GM12872 (cell line): ENCODE measurements around the gene YPEL5.

ENCODE experiments used
- TF ChIP-seq, protein P1 (sequence below): IDR thresholded peaks from 3 replicates; pipeline ENCODE4 v1.5.1; 2011; ENCODE audit warnings: low read depth, mild to moderate bottlenecking, low read length, moderate library complexity; ENCODE audit not compliant: insufficient read depth

The YPEL5 gene

GRCh38 chr2:30127016-30127893 is 19.6 kb upstream of the YPEL5 start:
- TF ChIP-seq, protein P1, sequence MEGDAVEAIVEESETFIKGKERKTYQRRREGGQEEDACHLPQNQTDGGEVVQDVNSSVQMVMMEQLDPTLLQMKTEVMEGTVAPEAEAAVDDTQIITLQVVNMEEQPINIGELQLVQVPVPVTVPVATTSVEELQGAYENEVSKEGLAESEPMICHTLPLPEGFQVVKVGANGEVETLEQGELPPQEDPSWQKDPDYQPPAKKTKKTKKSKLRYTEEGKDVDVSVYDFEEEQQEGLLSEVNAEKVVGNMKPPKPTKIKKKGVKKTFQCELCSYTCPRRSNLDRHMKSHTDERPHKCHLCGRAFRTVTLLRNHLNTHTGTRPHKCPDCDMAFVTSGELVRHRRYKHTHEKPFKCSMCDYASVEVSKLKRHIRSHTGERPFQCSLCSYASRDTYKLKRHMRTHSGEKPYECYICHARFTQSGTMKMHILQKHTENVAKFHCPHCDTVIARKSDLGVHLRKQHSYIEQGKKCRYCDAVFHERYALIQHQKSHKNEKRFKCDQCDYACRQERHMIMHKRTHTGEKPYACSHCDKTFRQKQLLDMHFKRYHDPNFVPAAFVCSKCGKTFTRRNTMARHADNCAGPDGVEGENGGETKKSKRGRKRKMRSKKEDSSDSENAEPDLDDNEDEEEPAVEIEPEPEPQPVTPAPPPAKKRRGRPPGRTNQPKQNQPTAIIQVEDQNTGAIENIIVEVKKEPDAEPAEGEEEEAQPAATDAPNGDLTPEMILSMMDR: no peak

GRCh38 chr2:30134582-30134981 is 12.2 kb upstream of the YPEL5 start:
- TF ChIP-seq, protein P1: no peak

DNA sequence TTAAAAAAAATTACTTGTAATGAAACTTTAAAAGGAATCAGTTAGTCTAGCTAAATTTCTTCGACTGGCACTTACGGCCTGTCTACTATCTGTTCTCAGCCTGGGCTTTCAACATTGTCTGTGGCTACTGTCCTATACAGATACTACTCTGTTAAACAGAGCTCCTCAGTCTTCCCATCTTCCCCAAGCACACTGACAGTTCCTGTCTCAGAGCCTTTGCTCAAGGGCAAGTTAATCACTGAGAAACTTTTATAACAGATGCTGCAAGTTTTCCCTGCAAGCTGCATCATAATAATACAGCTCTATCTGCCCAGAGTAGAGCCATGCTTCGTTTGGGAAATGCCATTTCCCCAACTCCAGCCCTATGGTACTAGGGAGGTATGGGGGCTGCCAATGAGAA is 11.3 kb upstream of the YPEL5 start:
- TF ChIP-seq, protein P1: no peak

DNA sequence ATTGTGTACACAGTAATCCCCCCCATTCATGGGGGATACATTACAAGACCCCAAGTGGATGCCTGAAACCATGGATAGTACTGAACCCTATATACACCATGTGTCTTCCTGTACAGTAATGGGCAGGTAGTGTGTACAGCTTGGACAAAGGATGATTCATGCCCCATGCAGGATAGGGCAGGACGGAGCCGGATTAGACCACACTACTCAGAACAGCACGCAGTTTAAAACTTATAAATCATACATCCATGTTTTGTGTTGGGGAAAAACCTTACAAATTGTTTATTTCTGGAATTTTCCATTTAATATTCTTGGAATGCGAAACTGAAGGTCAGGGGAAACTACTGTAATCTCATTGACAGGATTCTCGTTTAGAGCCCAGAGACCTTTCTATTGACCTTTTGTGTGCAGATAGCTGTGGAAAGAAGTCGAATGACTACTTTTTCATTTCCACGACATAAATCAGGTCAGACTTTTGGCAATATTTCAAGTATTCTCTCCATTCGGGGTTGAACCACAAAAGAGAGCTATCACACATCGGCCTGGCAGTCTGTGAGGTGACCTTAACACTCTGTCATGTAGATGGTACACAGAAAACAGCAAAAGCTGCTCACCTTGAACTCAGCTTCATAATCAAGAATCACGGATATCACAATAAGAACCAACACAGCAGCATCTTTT is 9.9 kb upstream of the YPEL5 start:
- TF ChIP-seq, protein P1: no peak

DNA sequence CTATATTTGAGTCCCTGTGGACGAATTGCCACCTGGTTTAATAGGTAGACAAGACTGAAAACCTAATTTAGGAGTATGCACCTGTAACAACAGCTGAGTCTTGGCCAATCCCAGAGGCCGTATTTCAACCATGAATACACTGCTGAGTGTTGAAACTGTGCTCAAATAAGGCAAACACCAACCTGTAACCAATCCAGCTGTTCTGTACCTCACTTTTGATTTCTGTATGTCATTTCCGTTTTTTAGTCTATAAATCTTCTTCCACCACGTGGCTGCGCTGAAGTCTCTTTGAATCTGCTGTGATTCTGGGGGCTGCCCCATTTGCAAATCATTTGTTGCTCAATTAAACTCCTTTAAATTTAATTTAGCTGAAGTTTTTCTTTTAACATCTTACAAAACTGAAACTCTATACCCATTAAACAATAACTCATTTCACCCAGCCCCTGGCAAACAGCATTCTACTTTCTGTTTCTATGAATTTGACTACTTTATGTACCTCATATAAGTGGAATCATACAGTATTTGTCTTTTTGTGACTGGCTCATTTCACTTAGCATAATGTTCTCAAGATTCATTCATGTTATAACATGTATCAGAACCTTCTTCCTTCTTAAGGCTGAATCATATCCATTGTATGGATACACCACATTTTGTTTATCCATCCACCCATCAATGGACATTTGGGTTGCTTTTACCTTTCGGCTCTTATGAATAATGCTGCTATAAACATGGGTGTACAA is 7.5 kb upstream of the YPEL5 start:
- TF ChIP-seq, protein P1: no peak

GRCh38 chr2:30141136-30141535 is 5.7 kb upstream of the YPEL5 start:
- TF ChIP-seq, protein P1: no peak

- TF ChIP-seq, protein P1: no peak
Observed at GRCh38 chr2:30144260-30144659, 2.5 kb upstream of the YPEL5 start.
